Effector memory CD8-positive, alpha-beta T cell (primary cell): Measurements from ENCODE around the gene UGCG.
"Not testable (repeated sequence)": the region's sequence is repeated elsewhere in the genome, so short reads cannot be mapped to it uniquely, and the experiment has no call there.

Source experiments
- ATAC-seq: fragments of 150-1000 bp; cut with Tn5 transposase; replicated peaks from 2 replicates; pipeline ENCODE4 v1.10.0; 2021; ENCODE audit warnings: mild to moderate bottlenecking, moderate library complexity
- DNase-seq, 3 experiments: peaks; one replicate each; pipeline ENCODE4 v3.0.0; 2021
- H3K27ac Mint-ChIP-seq, 2 donors: one replicate each; pipeline ENCODE4 v1.8.0; 2022; ENCODE audit warnings: mild to moderate bottlenecking in 2 of 2, mixed read lengths in 2 of 2, moderate library complexity in 2 of 2
- H3K27me3 Mint-ChIP-seq, 2 donors: one replicate each; pipeline ENCODE4 v1.8.0; 2022; ENCODE audit warnings: mixed read lengths in 2 of 2
- H3K36me3 Mint-ChIP-seq: one replicate; pipeline ENCODE4 v1.8.0; 2022; ENCODE audit warnings: mild to moderate bottlenecking, moderate library complexity, mixed read lengths; ENCODE audit not compliant: insufficient read depth
- H3K4me1 Mint-ChIP-seq, 2 donors: one replicate each; pipeline ENCODE4 v1.8.0; 2022; ENCODE audit warnings: low read depth in 2 of 2, mixed read lengths in 2 of 2
- H3K4me3 Mint-ChIP-seq, 2 donors: one replicate each; pipeline ENCODE4 v1.8.0; 2022; ENCODE audit warnings: mild to moderate bottlenecking in 2 of 2, mixed read lengths in 2 of 2, moderate library complexity in 2 of 2
- H3K9me3 Mint-ChIP-seq, 2 donors: one replicate each; pipeline ENCODE4 v1.8.0; 2022; ENCODE audit warnings: mixed read lengths in 2 of 2

UGCG gene

DNA sequence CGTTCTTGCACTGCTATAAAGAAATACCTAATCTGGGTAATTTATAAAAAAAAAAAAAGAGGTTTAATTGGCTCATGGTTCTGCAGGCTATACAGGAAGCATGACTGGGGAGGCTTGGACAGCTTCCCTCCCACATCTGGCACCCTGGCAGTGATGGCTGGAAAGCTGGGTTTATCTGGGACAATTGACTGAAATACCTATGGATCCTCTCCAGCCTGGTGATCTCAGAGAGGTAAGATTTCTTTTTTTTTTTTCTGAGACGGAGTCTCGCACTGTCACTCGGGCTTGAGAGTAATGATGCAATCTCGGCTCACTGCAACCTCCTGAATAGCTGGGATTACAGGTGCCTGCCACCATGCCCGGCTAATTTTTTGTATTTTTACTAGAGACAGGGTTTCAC is 22.7 kb upstream of the UGCG start:
- Mint-ChIP-seq H3K4me3 (no peak overlapping the region), H3K36me3 (no peaks in the 10 kb centered on the region), H3K4me1 (no peaks in the 10 kb centered on the region), H3K27me3 (peaks cover 2 to 7% of the 10 kb centered on the region in 2 donors), H3K27ac (no peak overlapping the region), H3K9me3 (no peaks in the 10 kb centered on the region)
- DNase-seq (no peak), ATAC-seq (no peak)

- Mint-ChIP-seq H3K4me1 (no peaks in the 10 kb centered on the region), H3K36me3 (no peaks in the 10 kb centered on the region), H3K4me3 (no peak overlapping the region), H3K27me3 (peaks cover 8 to 13% of the 10 kb centered on the region in 2 donors), H3K27ac (no peak overlapping the region), H3K9me3 (no peaks in the 10 kb centered on the region)
- DNase-seq (no peak), ATAC-seq (no peak)
These were observed 22.1 kb upstream of the UGCG start for GRCh38 chr9:111874500-111874899.

DNA sequence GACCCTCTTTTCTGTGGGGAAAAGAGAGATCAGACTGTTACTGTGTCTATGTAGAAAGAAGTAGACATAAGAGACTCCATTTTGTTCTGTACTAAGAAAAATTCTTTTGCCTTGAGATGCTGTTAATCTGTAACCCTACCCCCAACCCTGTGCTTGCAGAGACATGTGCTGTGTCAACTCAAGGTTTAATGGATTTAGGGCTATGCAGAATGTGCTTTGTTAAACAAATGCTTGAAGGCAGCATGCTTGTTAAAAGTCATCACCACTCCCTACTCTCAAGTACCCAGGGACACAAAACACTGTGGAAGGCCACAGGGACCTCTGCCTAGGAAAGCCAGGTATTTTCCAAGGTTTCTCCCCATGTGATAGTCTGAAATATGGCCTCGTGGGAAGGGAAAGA is 21.3 kb upstream of the UGCG start:
- not testable (repeated sequence) for H3K4me1 Mint-ChIP-seq, H3K9me3 Mint-ChIP-seq, H3K27ac Mint-ChIP-seq, H3K4me3 Mint-ChIP-seq, H3K36me3 Mint-ChIP-seq, ATAC-seq, DNase-seq
- H3K27me3 Mint-ChIP-seq, result peaks cover 13 to 19% of the 10 kb centered on the region in 2 donors

DNA sequence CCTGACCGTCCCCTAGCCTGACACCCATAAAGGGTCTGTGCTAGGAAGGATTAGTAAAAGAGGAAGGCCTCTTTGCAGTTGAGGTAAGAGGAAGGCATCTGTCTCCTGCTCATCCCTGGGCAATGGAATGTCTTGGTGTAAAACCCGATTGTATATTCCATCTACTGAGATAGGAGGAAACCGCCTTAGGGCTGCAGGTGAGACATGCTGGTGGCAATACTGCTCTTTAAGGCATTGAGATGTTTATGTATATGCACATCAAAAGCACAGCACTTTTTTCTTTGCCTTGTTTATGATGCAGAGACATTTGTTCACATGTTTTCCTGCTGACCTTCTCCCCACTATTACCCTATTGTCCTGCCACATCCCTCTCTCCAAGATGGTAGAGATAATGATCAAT is 20.9 kb upstream of the UGCG start:
- H3K9me3 Mint-ChIP-seq, ATAC-seq: not testable (repeated sequence)

GRCh38 chr9:111876179-111876578 is 20.4 kb upstream of the UGCG start:
- no peak for DNase-seq
- H3K4me3 Mint-ChIP-seq, result no peak overlapping the region
- H3K9me3 Mint-ChIP-seq, result no peaks in the 10 kb centered on the region
- H3K27me3 Mint-ChIP-seq, result peaks cover 13 to 19% of the 10 kb centered on the region in 2 donors
- no peaks in the 10 kb centered on the region for H3K36me3 Mint-ChIP-seq
- H3K27ac Mint-ChIP-seq, result no peak overlapping the region
- no peaks in the 10 kb centered on the region for H3K4me1 Mint-ChIP-seq
- ATAC-seq, result no peak

More for the DNA sequence above, 20.9 kb upstream of the UGCG start:
- H3K27me3 Mint-ChIP-seq, result peaks cover 13 to 19% of the 10 kb centered on the region in 2 donors
- not testable (repeated sequence) for H3K27ac Mint-ChIP-seq, DNase-seq, H3K36me3 Mint-ChIP-seq, H3K4me3 Mint-ChIP-seq, H3K4me1 Mint-ChIP-seq

- H3K27me3 Mint-ChIP-seq, result peaks cover 13 to 31% of the 10 kb centered on the region in 2 donors
- no peak overlapping the region for H3K27ac Mint-ChIP-seq
- no peak overlapping the region for H3K4me3 Mint-ChIP-seq
These were observed 19.2 kb upstream of the UGCG start for GRCh38 chr9:111877420-111877819.

GRCh38 chr9:111878946-111879345 is 17.7 kb upstream of the UGCG start:
- Mint-ChIP-seq H3K9me3 (peaks cover 0 to 3% of the 10 kb centered on the region in 2 donors), H3K27me3 (peaks cover 13 to 32% of the 10 kb centered on the region in 2 donors)

More at GRCh38 chr9:111877420-111877819, 19.2 kb upstream of the UGCG start:
- no peak for ATAC-seq
- DNase-seq, result no peak
- Mint-ChIP-seq H3K9me3 (peaks cover 0 to 3% of the 10 kb centered on the region in 2 donors), H3K36me3 (no peaks in the 10 kb centered on the region), H3K4me1 (no peaks in the 10 kb centered on the region)

GRCh38 chr9:111886983-111887718 is 9.5 kb upstream of the UGCG start:
- ATAC-seq, result no peak
- DNase-seq, result no peak
- peaks cover 1 to 4% of the 10 kb centered on the region in 2 donors for H3K4me1 Mint-ChIP-seq
- no peaks in the 10 kb centered on the region for H3K36me3 Mint-ChIP-seq
- no peak overlapping the region for H3K27ac Mint-ChIP-seq
- H3K27me3 Mint-ChIP-seq, result peaks cover 0 to 3% of the 10 kb centered on the region in 2 donors
- no peak overlapping the region for H3K4me3 Mint-ChIP-seq
- H3K9me3 Mint-ChIP-seq, result no peaks in the 10 kb centered on the region

More at GRCh38 chr9:111878946-111879345, 17.7 kb upstream of the UGCG start:
- Mint-ChIP-seq H3K4me3 (no peak overlapping the region), H3K36me3 (no peaks in the 10 kb centered on the region), H3K4me1 (no peaks in the 10 kb centered on the region), H3K27ac (no peak overlapping the region)
- ATAC-seq, result no peak
- DNase-seq, result no peak

DNA sequence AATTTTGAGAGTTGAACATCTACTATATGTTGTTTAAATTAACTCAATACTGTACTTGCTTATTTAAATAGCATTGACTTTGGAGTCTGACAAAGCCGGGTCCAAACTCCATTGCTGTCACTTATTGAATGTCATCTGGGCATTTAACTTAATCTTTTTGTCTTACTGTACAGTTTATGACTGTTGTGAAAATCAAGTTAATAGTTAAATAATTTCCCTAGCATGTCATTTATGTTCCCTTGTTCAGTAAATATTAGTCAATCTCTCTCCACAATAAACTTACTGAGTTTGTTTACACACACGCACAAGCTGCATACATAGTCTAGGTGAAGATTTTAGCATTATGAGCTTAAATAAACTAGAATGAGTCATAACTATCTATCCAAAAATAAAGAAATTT is 6.3 kb upstream of the UGCG start:
- no peaks in the 10 kb centered on the region for H3K9me3 Mint-ChIP-seq

GRCh38 chr9:111890867-111891266 is 5.7 kb upstream of the UGCG start:
- H3K4me3 Mint-ChIP-seq, DNase-seq, H3K27ac Mint-ChIP-seq, H3K4me1 Mint-ChIP-seq, ATAC-seq, H3K9me3 Mint-ChIP-seq, H3K36me3 Mint-ChIP-seq, H3K27me3 Mint-ChIP-seq: not testable (repeated sequence)

More for the DNA sequence above, 6.3 kb upstream of the UGCG start:
- Mint-ChIP-seq H3K36me3 (no peaks in the 10 kb centered on the region), H3K27me3 (no peaks in the 10 kb centered on the region), H3K4me3 (no peak overlapping the region), H3K4me1 (peaks cover 5 to 8% of the 10 kb centered on the region in 2 donors), H3K27ac (no peak overlapping the region)
- no peak for ATAC-seq
- DNase-seq, result no peak

DNA sequence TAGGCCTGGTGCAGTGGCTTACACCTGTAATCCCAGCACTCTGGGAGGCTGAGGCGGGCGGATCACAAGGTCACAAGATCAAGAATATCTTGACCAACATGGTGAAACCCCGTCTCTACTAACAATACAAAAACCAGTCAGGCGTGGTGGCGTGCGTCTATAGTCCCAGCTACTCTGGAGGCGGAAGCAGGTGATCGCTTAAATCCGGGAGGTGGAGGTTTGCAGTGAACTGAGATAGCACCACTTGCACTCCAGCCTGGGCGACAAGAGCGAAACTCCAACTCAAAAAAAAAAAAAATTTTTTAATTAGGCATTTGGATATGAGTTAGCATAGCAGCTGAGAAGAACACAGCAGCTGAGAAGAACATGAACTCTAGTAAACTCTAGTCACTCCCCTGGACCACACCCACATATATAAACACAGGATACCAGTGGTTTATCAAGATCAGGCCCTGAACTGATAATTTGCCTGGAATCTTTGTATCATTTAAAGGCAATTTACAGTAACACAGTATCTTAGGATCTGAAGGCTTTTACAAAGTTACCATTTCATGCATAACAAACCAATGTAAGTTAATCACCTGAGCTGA is 4.6 kb upstream of the UGCG start:
- peaks cover 9 to 11% of the 10 kb centered on the region in 2 donors for H3K4me1 Mint-ChIP-seq
- ATAC-seq, result peak; percentile 12
- no peaks in the 10 kb centered on the region for H3K9me3 Mint-ChIP-seq
- H3K27me3 Mint-ChIP-seq, result no peaks in the 10 kb centered on the region
- peak in 1 of 3 experiments; percentile 6 for DNase-seq
- H3K27ac Mint-ChIP-seq, result no peak overlapping the region
- no peak overlapping the region for H3K4me3 Mint-ChIP-seq
- H3K36me3 Mint-ChIP-seq, result peaks cover 4% of the 10 kb centered on the region

DNA sequence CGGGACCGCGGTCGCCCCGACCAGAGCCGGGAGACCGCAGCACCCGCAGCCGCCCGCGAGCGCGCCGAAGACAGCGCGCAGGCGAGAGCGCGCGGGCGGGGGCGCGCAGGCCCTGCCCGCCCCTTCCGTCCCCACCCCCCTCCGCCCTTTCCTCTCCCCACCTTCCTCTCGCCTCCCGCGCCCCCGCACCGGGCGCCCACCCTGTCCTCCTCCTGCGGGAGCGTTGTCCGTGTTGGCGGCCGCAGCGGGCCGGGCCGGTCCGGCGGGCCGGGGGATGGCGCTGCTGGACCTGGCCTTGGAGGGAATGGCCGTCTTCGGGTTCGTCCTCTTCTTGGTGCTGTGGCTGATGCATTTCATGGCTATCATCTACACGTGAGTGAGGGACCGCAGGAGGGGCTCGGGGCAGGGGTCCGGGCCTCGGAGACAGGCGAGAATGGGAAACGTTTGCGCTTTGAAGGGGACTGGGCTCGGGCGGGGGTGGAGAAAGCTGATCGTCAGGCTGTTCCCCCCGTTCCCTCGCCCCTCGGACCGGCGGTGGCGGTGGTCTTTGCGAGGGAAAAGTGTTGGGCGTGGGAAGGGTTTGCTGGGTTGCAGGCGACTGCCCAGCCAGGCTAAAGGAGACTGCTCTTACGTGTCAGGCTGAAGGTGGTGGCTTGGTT is 457 bp downstream of the UGCG start:
- Mint-ChIP-seq H3K4me1 (peaks cover 10 to 11% of the 10 kb centered on the region in 2 donors), H3K27ac (no peak overlapping the region), H3K27me3 (no peaks in the 10 kb centered on the region), H3K4me3 (no peak overlapping the region), H3K9me3 (no peaks in the 10 kb centered on the region), H3K36me3 (peaks cover 4% of the 10 kb centered on the region)
- ATAC-seq (peak; percentile 59), DNase-seq (peak in 2 of 3 experiments; percentile 5 to 9)

DNA sequence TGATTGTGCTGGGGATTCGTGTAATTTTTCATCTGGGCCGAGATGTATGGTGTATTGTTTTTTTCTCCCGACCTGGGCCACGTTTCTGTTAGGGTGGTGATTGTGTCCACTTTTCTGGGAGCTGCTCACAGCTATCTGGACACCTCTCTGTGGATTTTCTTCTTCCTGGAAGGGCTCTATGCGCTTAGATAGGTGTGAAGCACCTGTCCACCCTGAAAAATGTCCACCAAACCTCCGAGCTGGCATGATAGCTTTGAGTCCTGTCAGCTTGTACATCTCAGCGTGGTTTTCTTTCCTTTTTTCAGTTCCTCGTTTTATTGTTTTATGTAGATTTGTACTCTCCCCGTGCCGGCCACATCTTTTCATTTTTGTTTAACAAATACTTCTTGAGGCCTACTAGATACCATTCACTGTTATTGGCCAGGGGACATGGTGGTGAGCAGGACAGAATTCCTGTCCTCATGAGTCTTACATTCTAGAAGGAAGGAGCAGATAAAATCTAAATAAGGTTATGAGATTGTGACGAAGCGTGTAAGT is 1.1 kb downstream of the UGCG start:
- H3K36me3 Mint-ChIP-seq, result peaks cover 4% of the 10 kb centered on the region
- H3K27me3 Mint-ChIP-seq, result no peaks in the 10 kb centered on the region
- no peak for ATAC-seq
- peak in 1 of 3 experiments; percentile 0 for DNase-seq
- H3K4me1 Mint-ChIP-seq, result peaks cover 5 to 8% of the 10 kb centered on the region in 2 donors
- H3K9me3 Mint-ChIP-seq, result no peaks in the 10 kb centered on the region
- no peak overlapping the region for H3K4me3 Mint-ChIP-seq
- no peak overlapping the region for H3K27ac Mint-ChIP-seq
